Endodermal cell (in vitro differentiated cells): ENCODE measurements around the gene RASL10A. TPM values are rescaled to one million over a fixed set of nuclear protein-coding genes. Genes with fewer than 3 reads are reported as not detected.
A peak's percentile ranks its signal among the peaks of the same experiment; 100 is the strongest.

ENCODE experiments used
- DNase-seq: peaks from one replicate; pipeline ENCODE4 v3.0.0-alpha.2; 2017
- H3K27ac ChIP-seq: 2 replicates; pipeline ENCODE4 v1.5.1; 2013; ENCODE audit warnings: mild to moderate bottlenecking, low read depth, low read length, moderate library complexity
- H3K27me3 ChIP-seq: 2 replicates; pipeline ENCODE4 v1.6.1; 2013; ENCODE audit warnings: mild to moderate bottlenecking, low read length, moderate library complexity; ENCODE audit not compliant: insufficient read depth, control insufficient read depth, poor library complexity, severe bottlenecking
- H3K36me3 ChIP-seq: 2 replicates; pipeline ENCODE4 v1.7.0; 2013; ENCODE audit warnings: mild to moderate bottlenecking, low read length, moderate library complexity; ENCODE audit not compliant: control insufficient read depth, insufficient read depth
- H3K4me1 ChIP-seq: one replicate; pipeline ENCODE4 v1.7.0; 2013; ENCODE audit warnings: low read length; ENCODE audit not compliant: control insufficient read depth, insufficient read depth
- H3K4me3 ChIP-seq: 2 replicates; pipeline ENCODE4 v1.5.1; 2013; ENCODE audit warnings: mild to moderate bottlenecking, low read length, moderate library complexity
- H3K9ac ChIP-seq: 2 replicates; pipeline ENCODE4 v1.6.1; 2013; ENCODE audit warnings: mild to moderate bottlenecking, low read length, moderate library complexity; ENCODE audit not compliant: poor library complexity, severe bottlenecking; ENCODE audit errors: extremely low read depth
- H3K9me3 ChIP-seq: 2 replicates; pipeline ENCODE4 v1.6.1; 2013; ENCODE audit warnings: mild to moderate bottlenecking, low read length, moderate library complexity; ENCODE audit not compliant: control insufficient read depth
- H3K27ac Mint-ChIP-seq: 2 replicates; pipeline ENCODE4 v1.8.0; 2020; ENCODE audit warnings: mixed read lengths
- H3K27me3 Mint-ChIP-seq: 2 replicates; pipeline ENCODE4 v1.8.0; 2021; ENCODE audit warnings: mild to moderate bottlenecking, mixed read lengths; ENCODE audit not compliant: insufficient read depth
- H3K36me3 Mint-ChIP-seq: 2 replicates; pipeline ENCODE4 v1.8.0; 2020; ENCODE audit warnings: low read depth, mixed read lengths
- H3K4me1 Mint-ChIP-seq: 2 replicates; pipeline ENCODE4 v1.8.0; 2020; ENCODE audit warnings: mixed read lengths
- H3K4me3 Mint-ChIP-seq: 2 replicates; pipeline ENCODE4 v1.8.0; 2020; ENCODE audit warnings: mild to moderate bottlenecking, moderate library complexity, mixed read lengths
- H3K9me3 Mint-ChIP-seq: 2 replicates; pipeline ENCODE4 v1.8.0; 2020; ENCODE audit warnings: mild to moderate bottlenecking, mixed read lengths
- WGBS, 2 experiments: methylation state at CpG; one replicate each; pipeline versions ENCODE4 v1.1.5 to v1.1.7; 2013; ENCODE audit warnings: missing lambda C conversion rate in 2 of 2, mixed read lengths in 1 of 2; ENCODE audit not compliant: insufficient coverage in 1 of 2, insufficient read length in 1 of 2; 5-methylcytosine and 5-hydroxymethylcytosine counted together
- total RNA-seq, 2 donors: library from RNA; stranded (reverse); fragmentation: NEBNext Ultra II Directional in 1 of 2; extraction: Animal tissue kit (Norgen Biotek cat#: 25700) in 1 of 2; gene quantifications; 2 replicates in 1 of 2; 3 replicates in 1 of 2; pipeline ENCODE4 v1.2.1, GENCODE V29; 2021
- TF ChIP-seq, protein P1 (sequence below): fragments of 200-600 bp; sonication (generic); conservative IDR thresholded peaks from 2 replicates; pipeline ENCODE4 v1.5.0; 2021; ENCODE audit warnings: antibody characterized with exemption, mild to moderate bottlenecking

The RASL10A gene
- total RNA-seq, 2 donors from 2014 or later = 1.3 TPM

DNA sequence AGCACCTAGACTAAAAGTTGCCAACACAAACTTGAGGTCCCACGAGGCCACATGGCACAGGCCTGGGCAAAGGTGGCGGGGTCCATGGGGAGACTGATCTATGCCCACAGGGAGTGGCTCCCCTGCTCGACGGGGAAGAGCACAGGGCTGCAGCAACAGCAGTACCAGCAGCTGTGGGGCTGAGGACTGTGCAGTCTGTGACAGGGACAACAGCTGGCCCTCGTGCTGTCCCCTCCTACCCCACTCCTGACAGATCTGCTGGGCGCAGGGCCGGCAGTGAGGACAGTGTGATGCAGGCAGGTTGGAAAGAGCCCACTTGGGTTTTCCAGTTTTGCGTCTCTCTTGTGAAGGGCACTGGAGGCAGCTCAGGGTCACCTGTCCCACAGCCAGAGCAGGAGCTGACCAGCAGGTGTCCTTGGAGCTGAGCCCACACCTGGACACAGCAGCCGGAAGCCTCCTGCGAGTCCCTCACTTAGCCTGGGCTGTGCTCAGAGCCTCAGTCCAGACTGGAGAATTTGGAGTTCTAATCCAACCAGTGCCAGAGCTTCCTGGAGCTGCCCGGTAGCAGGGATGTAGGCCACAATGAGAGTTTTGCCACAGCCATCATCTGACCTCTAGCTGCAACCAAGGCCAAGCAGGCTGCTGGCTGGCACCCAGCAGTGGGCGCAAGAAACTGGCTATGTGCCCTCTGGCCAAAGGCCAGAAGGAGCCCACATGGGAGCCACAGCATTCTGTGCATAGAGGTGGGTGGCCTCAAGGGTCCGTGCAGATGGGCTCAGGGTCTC, 12.6 kb downstream of the RASL10A start:
- H3K4me3 Mint-ChIP-seq = no peak overlapping the region
- Histone ChIP-seq H3K27ac (peak overlapping the region; percentile 32), H3K36me3 (peaks cover 24% of the 10 kb centered on the region), H3K4me1 (peaks cover 3% of the 10 kb centered on the region), H3K4me3 (no peak overlapping the region), H3K9ac (no peak overlapping the region), H3K9me3 (no peaks in the 10 kb centered on the region), H3K27me3 (no peaks in the 10 kb centered on the region)
- TF ChIP-seq, protein P1, sequence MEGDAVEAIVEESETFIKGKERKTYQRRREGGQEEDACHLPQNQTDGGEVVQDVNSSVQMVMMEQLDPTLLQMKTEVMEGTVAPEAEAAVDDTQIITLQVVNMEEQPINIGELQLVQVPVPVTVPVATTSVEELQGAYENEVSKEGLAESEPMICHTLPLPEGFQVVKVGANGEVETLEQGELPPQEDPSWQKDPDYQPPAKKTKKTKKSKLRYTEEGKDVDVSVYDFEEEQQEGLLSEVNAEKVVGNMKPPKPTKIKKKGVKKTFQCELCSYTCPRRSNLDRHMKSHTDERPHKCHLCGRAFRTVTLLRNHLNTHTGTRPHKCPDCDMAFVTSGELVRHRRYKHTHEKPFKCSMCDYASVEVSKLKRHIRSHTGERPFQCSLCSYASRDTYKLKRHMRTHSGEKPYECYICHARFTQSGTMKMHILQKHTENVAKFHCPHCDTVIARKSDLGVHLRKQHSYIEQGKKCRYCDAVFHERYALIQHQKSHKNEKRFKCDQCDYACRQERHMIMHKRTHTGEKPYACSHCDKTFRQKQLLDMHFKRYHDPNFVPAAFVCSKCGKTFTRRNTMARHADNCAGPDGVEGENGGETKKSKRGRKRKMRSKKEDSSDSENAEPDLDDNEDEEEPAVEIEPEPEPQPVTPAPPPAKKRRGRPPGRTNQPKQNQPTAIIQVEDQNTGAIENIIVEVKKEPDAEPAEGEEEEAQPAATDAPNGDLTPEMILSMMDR = peak; percentile 37
- DNase-seq = peak; percentile 74
- peaks cover 30% of the 10 kb centered on the region for H3K36me3 Mint-ChIP-seq
- H3K27ac Mint-ChIP-seq = peak overlapping the region; percentile 55
- no peaks in the 10 kb centered on the region for H3K9me3 Mint-ChIP-seq
- 84 to 86% methylated on average over 10 to 13 of the region's 13 CpGs for WGBS, 2 experiments
- H3K27me3 Mint-ChIP-seq = no peaks in the 10 kb centered on the region
- H3K4me1 Mint-ChIP-seq = peaks cover 14% of the 10 kb centered on the region

DNA sequence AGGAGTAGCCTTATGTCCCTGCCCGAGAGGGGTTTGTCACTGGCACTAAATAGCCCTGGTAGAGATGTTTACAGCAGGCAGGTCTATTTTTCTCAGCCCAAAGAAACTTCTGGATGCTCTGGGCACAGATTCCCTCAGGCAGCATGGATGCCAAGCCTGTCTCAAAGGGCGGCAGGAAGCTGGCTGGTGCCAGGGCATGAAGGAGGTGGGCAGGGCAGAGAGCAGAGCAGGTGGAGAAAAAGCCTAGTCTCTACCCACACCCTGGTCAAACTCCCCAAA, 13.2 kb downstream of the RASL10A start:
- H3K27me3 ChIP-seq = no peaks in the 10 kb centered on the region
- Mint-ChIP-seq H3K4me3 (no peak overlapping the region), H3K27me3 (no peaks in the 10 kb centered on the region), H3K4me1 (peaks cover 11% of the 10 kb centered on the region), H3K36me3 (peaks cover 35% of the 10 kb centered on the region), H3K27ac (peak overlapping the region; percentile 20), H3K9me3 (no peaks in the 10 kb centered on the region)
- DNase-seq = no peak
- H3K9me3 ChIP-seq = no peaks in the 10 kb centered on the region
- peak overlapping the region; percentile 32 for H3K27ac ChIP-seq
- H3K9ac ChIP-seq = no peak overlapping the region
- peaks cover under 1% of the 10 kb centered on the region for H3K4me1 ChIP-seq
- peaks cover 30% of the 10 kb centered on the region for H3K36me3 ChIP-seq
- TF ChIP-seq, protein P1 = no peak
- no peak overlapping the region for H3K4me3 ChIP-seq
- 90 to 93% methylated on average over 2 of the region's 2 CpGs for WGBS, 2 experiments

DNA sequence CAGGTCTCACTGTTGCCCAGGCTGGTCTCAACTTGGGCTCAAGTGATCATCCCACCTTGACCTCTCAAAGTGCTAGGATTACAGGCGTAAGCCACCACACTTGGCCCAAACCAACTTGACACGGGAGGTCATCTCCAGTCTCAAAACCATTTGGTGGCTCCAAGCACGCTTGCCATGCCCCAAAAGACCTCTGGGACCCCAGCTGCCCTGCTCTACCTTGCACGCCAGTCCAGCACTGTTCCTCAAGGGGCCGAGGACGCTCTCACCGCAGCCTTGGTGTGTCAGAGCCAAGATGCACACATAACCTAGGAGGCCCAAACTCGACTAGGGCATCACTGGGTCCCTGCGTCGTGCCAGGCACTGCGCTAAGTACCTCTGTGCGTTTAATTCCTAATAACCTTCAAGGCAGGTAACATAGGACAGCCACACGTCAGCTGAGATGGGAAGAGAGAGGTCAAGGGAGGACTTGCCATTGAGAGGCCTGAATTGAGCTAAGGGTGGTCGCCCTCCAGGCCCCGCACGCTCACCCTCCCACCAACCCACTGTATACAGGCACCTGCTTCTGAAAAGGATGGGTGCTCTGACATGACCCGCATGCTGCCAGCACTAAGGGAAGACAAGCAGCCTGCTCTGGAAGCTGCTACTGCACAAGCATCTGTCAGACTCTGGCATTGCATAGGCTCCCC, 13.6 kb downstream of the RASL10A start:
- no peaks in the 10 kb centered on the region for H3K9me3 Mint-ChIP-seq
- WGBS, 2 experiments = 92 to 95% methylated on average over 13 to 17 of the region's 17 CpGs
- DNase-seq = peak; percentile 56

More for the DNA sequence above, 13.6 kb downstream of the RASL10A start:
- peaks cover 10% of the 10 kb centered on the region for H3K4me1 Mint-ChIP-seq
- H3K9me3 ChIP-seq = no peaks in the 10 kb centered on the region
- H3K27me3 Mint-ChIP-seq = no peaks in the 10 kb centered on the region
- H3K27ac Mint-ChIP-seq = peak overlapping the region; percentile 20
- H3K4me3 ChIP-seq = no peak overlapping the region
- no peaks in the 10 kb centered on the region for H3K27me3 ChIP-seq
- no peak overlapping the region for H3K4me3 Mint-ChIP-seq
- H3K9ac ChIP-seq = no peak overlapping the region
- H3K27ac ChIP-seq = peak overlapping the region; percentile 32
- H3K4me1 ChIP-seq = no peaks in the 10 kb centered on the region
- peaks cover 34% of the 10 kb centered on the region for H3K36me3 ChIP-seq
- TF ChIP-seq, protein P1 = no peak
- H3K36me3 Mint-ChIP-seq = peaks cover 40% of the 10 kb centered on the region
